ENCODE measurements around the gene COL5A2. TPM values are rescaled to one million over a fixed set of nuclear protein-coding genes. Genes with fewer than 3 reads are reported as not detected.

The COL5A2 gene
- total and polyA plus RNA-seq, 10 of the 15 experiments (the other 5 are each of a cell fraction or from before 2014, with no cell fraction given): 0.04 to 0.85 (median 0.39) TPM

DNA sequence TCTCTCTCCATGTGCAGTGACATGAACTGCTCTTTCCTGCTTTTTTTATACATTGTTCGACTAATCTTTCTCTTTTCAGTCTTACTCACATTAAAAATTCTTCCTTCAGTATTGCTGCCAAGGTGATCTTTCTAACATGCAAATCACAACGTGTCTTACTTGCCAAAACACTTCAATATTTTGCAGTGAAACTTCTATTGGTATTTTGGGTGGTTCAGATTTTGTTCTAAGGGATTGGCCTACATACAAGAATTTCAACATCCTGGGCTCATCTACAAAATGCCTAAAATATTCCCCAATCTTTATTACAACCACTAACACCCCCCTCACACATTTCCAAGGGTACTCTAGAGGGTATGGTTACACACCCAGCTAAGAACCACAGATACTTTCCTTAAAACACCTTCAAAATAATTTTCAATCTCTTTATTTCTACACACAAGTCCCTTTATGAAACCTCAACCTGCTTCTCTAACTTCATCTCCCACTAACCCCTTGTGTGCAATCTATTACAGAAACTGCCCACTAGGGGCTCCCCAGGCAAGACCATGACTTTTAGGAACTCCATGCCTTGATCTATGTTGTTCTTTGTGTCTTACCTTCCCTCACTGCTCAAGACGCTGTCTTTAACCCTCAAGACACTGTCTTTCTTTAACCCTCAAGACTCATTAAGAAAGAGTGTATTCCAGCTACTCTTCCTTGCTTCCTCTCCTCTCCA is 154.5 kb downstream of the COL5A2 start:
- Histone ChIP-seq H3K79me2 (ENCODE audit: control insufficient read depth, insufficient read depth, low read length) (no peaks in the 10 kb centered on the region), H3K4me3 (no peak overlapping the region), H3K4me2 (ENCODE audit: control insufficient read depth, insufficient read depth) (no peak overlapping the region), H2AFZ (ENCODE audit: control insufficient read depth, low read depth, low read length) (no peak overlapping the region), H3K9me3 (replicated peaks; ENCODE audit: control insufficient read depth, insufficient read depth, low read length) (no peaks in the 10 kb centered on the region), H4K20me1 (ENCODE audit: control insufficient read depth, insufficient read depth) (no peaks in the 10 kb centered on the region), H3K4me1 (ENCODE audit: control insufficient read depth, insufficient read depth, low read length) (no peaks in the 10 kb centered on the region), H3K27ac (ENCODE audit: control insufficient read depth, insufficient read depth) (no peak overlapping the region), H3K36me3 (ENCODE audit: control insufficient read depth in 2 of 2, insufficient read depth in 2 of 2, low read length in 1 of 2) (no peaks in the 10 kb centered on the region), H3K27me3 (replicated peaks in 1 of 2; ENCODE audit: control insufficient read depth in 2 of 2, insufficient read depth in 2 of 2, low read length in 1 of 2) (no peaks in the 10 kb centered on the region), H3K9ac (ENCODE audit: control insufficient read depth, insufficient read depth, low read length) (no peak overlapping the region)
- in situ Hi-C loops (cut with MboI): no loop called here
- ChIA-PET RAD21 (ENCODE audit: unreplicated experiment) (no interaction called here), CTCF (interaction anchor here (0.6 to 1.9 kb wide), 4 partner anchors 14 to 382 kb away, joined by 3 to 4 read pairs (median 3); no protein-coding TSS in a partner anchor), SMC1A (ENCODE audit: uncharacterized antibody, unreplicated experiment) (no interaction called here), POLR2A (no interaction called here)
- no peak for DNase-seq (ENCODE audit: low read depth, low spot score)
- intact Hi-C loops (cut with micrococcal nuclease; ENCODE audit: unreplicated experiment): no loop called here
- BruUV-seq (replicated peaks): no TSS peak
- FAIRE-seq: peak; percentile 57
- peak; percentile 58 for ATAC-seq
- no peak for TF ChIP-seq ZBTB11 (CRISPR knock-in tag; IDR thresholded peaks at IDR 0.05)
- TF ChIP-seq, protein P1, sequence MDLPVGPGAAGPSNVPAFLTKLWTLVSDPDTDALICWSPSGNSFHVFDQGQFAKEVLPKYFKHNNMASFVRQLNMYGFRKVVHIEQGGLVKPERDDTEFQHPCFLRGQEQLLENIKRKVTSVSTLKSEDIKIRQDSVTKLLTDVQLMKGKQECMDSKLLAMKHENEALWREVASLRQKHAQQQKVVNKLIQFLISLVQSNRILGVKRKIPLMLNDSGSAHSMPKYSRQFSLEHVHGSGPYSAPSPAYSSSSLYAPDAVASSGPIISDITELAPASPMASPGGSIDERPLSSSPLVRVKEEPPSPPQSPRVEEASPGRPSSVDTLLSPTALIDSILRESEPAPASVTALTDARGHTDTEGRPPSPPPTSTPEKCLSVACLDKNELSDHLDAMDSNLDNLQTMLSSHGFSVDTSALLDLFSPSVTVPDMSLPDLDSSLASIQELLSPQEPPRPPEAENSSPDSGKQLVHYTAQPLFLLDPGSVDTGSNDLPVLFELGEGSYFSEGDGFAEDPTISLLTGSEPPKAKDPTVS (IDR thresholded peaks at IDR 0.05; ENCODE audit: low read depth, low read length): no peak
- TF ChIP-seq, protein P2, sequence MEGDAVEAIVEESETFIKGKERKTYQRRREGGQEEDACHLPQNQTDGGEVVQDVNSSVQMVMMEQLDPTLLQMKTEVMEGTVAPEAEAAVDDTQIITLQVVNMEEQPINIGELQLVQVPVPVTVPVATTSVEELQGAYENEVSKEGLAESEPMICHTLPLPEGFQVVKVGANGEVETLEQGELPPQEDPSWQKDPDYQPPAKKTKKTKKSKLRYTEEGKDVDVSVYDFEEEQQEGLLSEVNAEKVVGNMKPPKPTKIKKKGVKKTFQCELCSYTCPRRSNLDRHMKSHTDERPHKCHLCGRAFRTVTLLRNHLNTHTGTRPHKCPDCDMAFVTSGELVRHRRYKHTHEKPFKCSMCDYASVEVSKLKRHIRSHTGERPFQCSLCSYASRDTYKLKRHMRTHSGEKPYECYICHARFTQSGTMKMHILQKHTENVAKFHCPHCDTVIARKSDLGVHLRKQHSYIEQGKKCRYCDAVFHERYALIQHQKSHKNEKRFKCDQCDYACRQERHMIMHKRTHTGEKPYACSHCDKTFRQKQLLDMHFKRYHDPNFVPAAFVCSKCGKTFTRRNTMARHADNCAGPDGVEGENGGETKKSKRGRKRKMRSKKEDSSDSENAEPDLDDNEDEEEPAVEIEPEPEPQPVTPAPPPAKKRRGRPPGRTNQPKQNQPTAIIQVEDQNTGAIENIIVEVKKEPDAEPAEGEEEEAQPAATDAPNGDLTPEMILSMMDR (IDR thresholded peaks at IDR 0.05 in 2 of 3, conservative IDR thresholded peaks at IDR 0.05 in 1 of 3; ENCODE audit: control insufficient read depth in 2 of 3, extremely low read depth in 1 of 3, insufficient read depth in 1 of 3, low read depth in 3 of 3, low read length in 3 of 3): peak in 2 of 3 experiments; percentile 39 to 47; a peak in 2 of 6 replicates
- 33% methylated on average over 3 of the region's 3 CpGs for WGBS (ENCODE audit: insufficient coverage, insufficient replicate concordance, low lambda C conversion rate, missing lambda C conversion rate)

Measured in GM12878 (cell line).